ENCODE data around the gene NXT1.

Gene NXT1

DNA sequence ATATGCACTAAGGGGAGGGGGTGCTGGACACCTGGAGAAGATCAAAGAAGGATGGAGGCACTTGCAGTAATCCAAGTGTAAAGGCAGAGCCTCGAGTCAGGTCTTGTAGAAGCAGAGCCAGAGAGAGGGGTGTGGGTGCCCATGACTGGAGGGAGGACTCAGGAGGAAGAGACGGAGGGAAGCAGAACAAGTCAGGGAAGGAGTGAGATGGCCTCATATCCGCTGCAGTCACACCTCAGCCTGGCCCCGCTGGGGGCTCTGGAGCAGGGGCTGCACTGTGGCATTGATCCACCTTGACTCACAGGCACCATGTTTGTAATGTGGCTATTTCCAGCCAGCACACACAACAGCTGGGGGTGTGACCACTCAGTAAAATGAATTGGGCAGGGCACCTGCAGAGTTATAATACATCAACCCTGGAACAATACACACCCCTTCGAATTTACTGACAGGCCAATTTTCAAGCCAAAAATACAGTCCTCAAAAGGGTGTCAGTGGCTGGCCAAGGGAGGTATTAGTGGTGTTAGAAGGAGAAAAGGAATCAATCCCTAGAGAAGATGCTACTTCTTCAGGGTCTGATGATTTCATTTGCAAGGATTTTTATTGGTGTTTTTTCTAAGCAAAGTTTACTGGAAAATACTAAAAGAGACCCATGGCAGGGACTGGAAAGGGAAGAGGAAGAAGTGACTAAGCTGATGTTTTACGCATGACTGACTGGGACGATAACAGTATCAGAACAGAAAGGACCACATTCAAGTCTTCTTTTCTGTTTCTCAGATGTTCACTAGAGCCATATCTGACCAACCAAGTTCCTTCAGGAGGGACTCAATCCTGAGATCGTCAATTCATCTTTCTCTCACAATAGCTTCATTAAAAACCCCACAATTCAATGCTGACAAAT lies 18.9 kb upstream of the NXT1 start:
- DNase-seq (ENCODE audit: insufficient read length) = no peak
- TF ChIP-seq TAF1 (IDR thresholded peaks at IDR 0.05; ENCODE audit: borderline replicate concordance, low read depth, low read length) (no peak), POLR2A (IDR thresholded peaks at IDR 0.05; ENCODE audit: low read depth, low read length) (no peak), POLR2AphosphoS5 (IDR thresholded peaks at IDR 0.05; ENCODE audit: low read depth, low read length) (no peak)
- FAIRE-seq = no peak

DNA sequence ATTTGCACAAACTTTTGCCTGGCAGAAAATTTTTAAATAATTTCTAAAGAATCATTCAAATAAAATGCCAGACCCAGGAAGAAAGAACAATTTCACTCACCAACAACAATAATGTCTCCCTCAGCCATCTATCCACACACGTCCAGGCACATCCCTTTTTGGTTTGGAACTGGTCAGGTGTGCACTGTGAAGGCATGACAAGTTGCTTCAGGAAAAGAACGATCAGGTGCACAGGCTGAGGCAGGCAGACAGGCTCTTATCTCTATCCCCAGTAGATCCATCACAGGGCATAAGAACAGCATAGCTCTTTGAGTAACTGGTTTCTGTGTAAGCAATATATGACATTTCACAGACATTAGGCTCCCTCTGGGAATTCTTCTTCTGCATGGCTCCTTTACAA lies 18.1 kb upstream of the NXT1 start:
- no peak for DNase-seq (ENCODE audit: insufficient read length)
- TF ChIP-seq POLR2A (IDR thresholded peaks at IDR 0.05; ENCODE audit: low read depth, low read length) = no peak
- TF ChIP-seq TAF1 (IDR thresholded peaks at IDR 0.05; ENCODE audit: borderline replicate concordance, low read depth, low read length) = no peak
- no peak for TF ChIP-seq POLR2AphosphoS5 (IDR thresholded peaks at IDR 0.05; ENCODE audit: low read depth, low read length)
- peak; percentile 5 for FAIRE-seq

DNA sequence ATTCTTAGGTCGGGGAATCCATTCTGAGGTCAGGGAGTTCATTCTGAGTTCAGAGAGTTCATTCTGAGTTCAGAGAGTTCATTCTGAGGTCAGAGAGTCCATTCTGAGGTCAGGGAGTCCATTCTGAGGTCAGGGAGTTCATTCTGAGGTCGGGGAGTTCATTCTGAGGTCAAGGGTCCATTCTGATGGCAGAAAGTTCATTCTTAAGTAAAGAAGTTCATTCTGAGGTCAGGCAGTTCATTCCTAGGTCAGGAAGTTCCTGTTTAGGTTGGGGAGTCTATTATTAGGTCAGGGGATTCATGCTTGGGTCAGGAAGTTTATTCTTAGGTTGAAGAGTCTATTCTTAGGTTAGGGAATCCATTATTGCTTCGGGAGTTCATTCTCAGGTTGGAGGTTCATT lies 16.5 kb upstream of the NXT1 start:
- no peak for TF ChIP-seq TAF1 (IDR thresholded peaks at IDR 0.05; ENCODE audit: borderline replicate concordance, low read depth, low read length)
- no peak for TF ChIP-seq POLR2AphosphoS5 (IDR thresholded peaks at IDR 0.05; ENCODE audit: low read depth, low read length)
- no peak for TF ChIP-seq POLR2A (IDR thresholded peaks at IDR 0.05; ENCODE audit: low read depth, low read length)
- DNase-seq (ENCODE audit: insufficient read length) (no peak), FAIRE-seq (no peak)

GRCh38 chr20:23335521-23335920 lies 15.1 kb upstream of the NXT1 start:
- DNase-seq (ENCODE audit: insufficient read length) (no peak), FAIRE-seq (no peak)
- TF ChIP-seq TAF1 (IDR thresholded peaks at IDR 0.05; ENCODE audit: borderline replicate concordance, low read depth, low read length) (no peak), POLR2AphosphoS5 (IDR thresholded peaks at IDR 0.05; ENCODE audit: low read depth, low read length) (no peak), POLR2A (IDR thresholded peaks at IDR 0.05; ENCODE audit: low read depth, low read length) (no peak)

GRCh38 chr20:23336476-23336875 lies 14.1 kb upstream of the NXT1 start:
- FAIRE-seq = no peak

GRCh38 chr20:23337312-23337711 lies 13.3 kb upstream of the NXT1 start:
- DNase-seq (ENCODE audit: insufficient read length) = no peak
- no peak for FAIRE-seq

More at GRCh38 chr20:23336476-23336875, 14.1 kb upstream of the NXT1 start:
- TF ChIP-seq POLR2A (IDR thresholded peaks at IDR 0.05; ENCODE audit: low read depth, low read length) (no peak), POLR2AphosphoS5 (IDR thresholded peaks at IDR 0.05; ENCODE audit: low read depth, low read length) (no peak), TAF1 (IDR thresholded peaks at IDR 0.05; ENCODE audit: borderline replicate concordance, low read depth, low read length) (no peak)
- no peak for DNase-seq (ENCODE audit: insufficient read length)

GRCh38 chr20:23339986-23340385 lies 10.6 kb upstream of the NXT1 start:
- TF ChIP-seq POLR2A (IDR thresholded peaks at IDR 0.05; ENCODE audit: low read depth, low read length) (no peak), TAF1 (IDR thresholded peaks at IDR 0.05; ENCODE audit: borderline replicate concordance, low read depth, low read length) (no peak), POLR2AphosphoS5 (IDR thresholded peaks at IDR 0.05; ENCODE audit: low read depth, low read length) (no peak)
- FAIRE-seq = no peak
- DNase-seq (ENCODE audit: insufficient read length) = no peak

More at GRCh38 chr20:23337312-23337711, 13.3 kb upstream of the NXT1 start:
- no peak for TF ChIP-seq TAF1 (IDR thresholded peaks at IDR 0.05; ENCODE audit: borderline replicate concordance, low read depth, low read length)
- no peak for TF ChIP-seq POLR2A (IDR thresholded peaks at IDR 0.05; ENCODE audit: low read depth, low read length)
- TF ChIP-seq POLR2AphosphoS5 (IDR thresholded peaks at IDR 0.05; ENCODE audit: low read depth, low read length) = no peak

- no peak for TF ChIP-seq TAF1 (IDR thresholded peaks at IDR 0.05; ENCODE audit: borderline replicate concordance, low read depth, low read length)
- no peak for TF ChIP-seq POLR2AphosphoS5 (IDR thresholded peaks at IDR 0.05; ENCODE audit: low read depth, low read length)
- TF ChIP-seq POLR2A (IDR thresholded peaks at IDR 0.05; ENCODE audit: low read depth, low read length) = no peak
- DNase-seq (ENCODE audit: insufficient read length) (peak; percentile 34), FAIRE-seq (peak; percentile 74)
These were observed 10.1 kb upstream of the NXT1 start for GRCh38 chr20:23340524-23340923.

GRCh38 chr20:23341073-23341472 lies 9.5 kb upstream of the NXT1 start:
- FAIRE-seq (no peak), DNase-seq (ENCODE audit: insufficient read length) (peak; percentile 31)
- TF ChIP-seq POLR2AphosphoS5 (IDR thresholded peaks at IDR 0.05; ENCODE audit: low read depth, low read length) (no peak), POLR2A (IDR thresholded peaks at IDR 0.05; ENCODE audit: low read depth, low read length) (no peak), TAF1 (IDR thresholded peaks at IDR 0.05; ENCODE audit: borderline replicate concordance, low read depth, low read length) (no peak)

DNA sequence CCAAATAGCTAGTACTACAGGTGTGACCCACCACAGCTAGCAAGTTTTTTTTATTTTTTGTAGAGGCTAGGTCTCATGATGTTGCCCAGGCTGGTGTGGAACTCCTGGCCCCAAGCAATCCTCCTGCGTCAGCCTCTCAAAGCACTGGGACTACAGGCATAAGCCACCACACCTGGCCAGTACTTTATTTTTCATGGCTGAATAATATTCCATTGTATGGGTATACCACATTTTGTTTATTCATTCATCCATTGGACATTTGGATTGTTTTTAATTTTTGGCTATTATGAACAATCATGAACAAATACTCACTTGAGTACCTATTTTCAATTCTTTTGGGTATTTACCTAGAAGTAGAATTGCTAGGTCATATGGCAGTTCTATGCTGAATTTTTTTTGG lies 7.0 kb upstream of the NXT1 start:
- no peak for DNase-seq (ENCODE audit: insufficient read length)
- FAIRE-seq = no peak
- TF ChIP-seq TAF1 (IDR thresholded peaks at IDR 0.05; ENCODE audit: borderline replicate concordance, low read depth, low read length) = no peak
- no peak for TF ChIP-seq POLR2A (IDR thresholded peaks at IDR 0.05; ENCODE audit: low read depth, low read length)
- TF ChIP-seq POLR2AphosphoS5 (IDR thresholded peaks at IDR 0.05; ENCODE audit: low read depth, low read length) = no peak

DNA sequence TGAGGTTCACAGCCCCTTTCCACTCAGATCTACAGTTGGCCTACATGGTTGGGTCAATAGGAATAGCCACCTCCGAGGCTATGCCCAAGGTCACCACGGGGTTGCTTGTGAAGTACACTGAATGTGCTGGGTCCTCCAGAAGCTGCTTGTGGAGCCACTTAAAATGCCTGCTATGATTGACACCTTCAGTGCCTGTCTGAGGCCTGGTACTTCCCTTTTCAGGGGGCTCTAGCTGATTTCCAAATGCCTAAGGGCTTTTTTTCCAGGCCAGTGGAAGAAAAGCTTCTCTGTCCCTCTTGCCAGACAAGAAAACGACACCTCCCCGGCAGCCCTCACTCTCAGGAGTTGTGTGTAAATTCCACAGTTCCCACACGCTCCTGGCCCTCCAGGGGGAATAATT lies 6.3 kb upstream of the NXT1 start:
- FAIRE-seq = no peak
- no peak for TF ChIP-seq POLR2AphosphoS5 (IDR thresholded peaks at IDR 0.05; ENCODE audit: low read depth, low read length)
- no peak for TF ChIP-seq POLR2A (IDR thresholded peaks at IDR 0.05; ENCODE audit: low read depth, low read length)
- no peak for TF ChIP-seq TAF1 (IDR thresholded peaks at IDR 0.05; ENCODE audit: borderline replicate concordance, low read depth, low read length)
- DNase-seq (ENCODE audit: insufficient read length) = no peak

GRCh38 chr20:23346002-23346401 lies 4.6 kb upstream of the NXT1 start:
- no peak for FAIRE-seq
- no peak for TF ChIP-seq POLR2AphosphoS5 (IDR thresholded peaks at IDR 0.05; ENCODE audit: low read depth, low read length)
- TF ChIP-seq TAF1 (IDR thresholded peaks at IDR 0.05; ENCODE audit: borderline replicate concordance, low read depth, low read length) = no peak
- no peak for TF ChIP-seq POLR2A (IDR thresholded peaks at IDR 0.05; ENCODE audit: low read depth, low read length)
- DNase-seq (ENCODE audit: insufficient read length) = no peak

All from GM12892 (cell line).